NCI-H2196 treated with DMSO at 0.1 percent for 48 hours (cell line): ENCODE data around the gene MYH2.

Source experiments
- DNase-seq: peaks from one replicate; lab custom pipeline; 2025; ENCODE audit not compliant: unreplicated experiment; lab: John Stamatoyannopoulos, UW

MYH2 gene

DNA sequence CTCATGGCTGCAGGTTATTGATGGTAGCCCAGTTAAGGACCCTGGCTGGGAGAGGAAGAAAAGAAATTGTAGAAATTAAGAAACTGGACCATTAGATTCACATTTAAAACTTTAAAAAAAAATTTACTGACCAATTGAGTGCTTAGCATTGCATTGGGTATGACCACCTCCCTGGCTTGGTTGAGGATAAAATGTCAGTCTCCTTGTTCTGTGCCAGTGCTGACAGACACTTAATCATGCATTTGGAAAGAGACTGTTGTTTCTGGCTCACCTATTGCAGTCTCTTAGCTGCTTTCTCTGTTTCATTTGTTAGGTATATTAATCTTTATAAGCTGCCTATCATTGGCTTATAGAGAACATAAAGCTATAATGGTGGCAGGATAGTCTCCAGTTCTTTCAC is 32.8 kb downstream of the MYH2 start:
- DNase-seq = no peak

DNA sequence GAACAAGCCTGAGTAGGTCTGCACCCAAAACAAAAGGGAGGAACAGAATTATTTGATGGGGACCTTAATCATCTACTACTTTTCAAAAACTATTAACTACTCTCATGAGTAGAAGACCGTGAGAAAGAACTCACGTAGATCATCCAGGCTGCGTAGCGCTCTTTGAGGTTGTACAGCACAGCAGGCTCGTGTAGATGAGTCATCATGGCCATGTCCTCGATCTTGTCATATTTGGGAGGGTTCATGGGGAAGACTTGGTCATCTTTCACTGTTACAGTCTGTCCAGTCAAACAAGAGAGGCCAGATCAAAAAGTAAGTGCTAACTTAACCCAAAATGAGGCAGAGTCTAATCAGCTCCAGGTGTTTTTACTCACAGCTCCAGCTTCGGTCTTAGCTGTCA is 33.4 kb downstream of the MYH2 start:
- DNase-seq = no peak

DNA sequence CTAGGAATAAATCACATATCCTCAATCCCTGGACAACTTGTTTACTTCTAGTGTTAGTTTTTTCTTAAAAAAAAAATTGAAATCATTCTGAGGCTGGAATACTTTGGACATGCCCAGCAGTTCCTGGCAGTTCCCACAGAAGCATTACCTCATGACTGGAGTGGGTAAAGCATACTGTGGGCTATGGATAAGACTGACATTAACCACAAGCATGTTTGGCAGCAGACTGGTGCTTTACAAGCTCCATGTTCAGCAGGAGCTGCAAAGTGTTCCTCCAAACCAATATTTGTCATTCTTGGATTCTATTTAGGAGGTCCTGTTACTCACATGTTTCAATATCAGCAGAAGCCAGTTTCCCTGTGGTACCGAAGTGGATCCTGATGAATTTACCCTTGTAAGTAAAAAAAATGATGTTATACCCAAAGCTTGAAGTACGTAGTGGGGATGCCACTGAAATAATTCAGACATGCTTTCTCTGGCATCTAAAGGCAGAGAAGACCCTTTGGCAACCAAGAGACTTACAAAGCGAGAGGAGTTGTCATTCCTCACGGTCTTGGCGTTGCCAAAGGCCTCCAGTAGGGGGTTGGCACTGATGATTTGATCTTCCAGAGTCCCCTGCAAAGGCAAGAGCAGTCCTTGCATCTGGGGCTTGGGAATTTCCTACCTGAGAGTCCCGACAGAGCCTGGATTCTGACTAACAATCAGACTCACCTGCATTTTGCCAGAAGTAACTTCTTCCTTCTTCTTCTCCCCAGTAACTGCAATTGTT is 36.0 kb downstream of the MYH2 start:
- DNase-seq = no peak

DNA sequence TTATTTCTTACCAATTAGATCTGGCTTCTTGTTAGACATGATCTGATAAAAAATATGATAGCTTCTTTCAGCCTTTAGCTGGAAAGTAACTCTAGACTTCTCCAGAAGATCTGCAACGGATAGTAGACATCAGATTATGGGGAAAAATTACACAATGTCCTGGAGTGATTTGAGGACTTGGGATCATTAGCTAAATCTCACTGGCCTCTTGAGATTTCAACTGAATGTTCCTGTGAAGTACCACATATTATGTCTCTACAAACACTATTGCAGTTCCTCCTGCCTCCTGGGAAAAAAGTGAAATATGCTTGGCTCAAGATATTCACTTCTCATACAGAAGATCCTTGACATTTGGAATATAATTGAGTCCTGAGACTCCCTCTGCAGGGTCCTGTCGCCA is 36.6 kb downstream of the MYH2 start:
- DNase-seq = no peak

- DNase-seq = no peak
Observed at GRCh38 chr17:10499950-10500349, 49.5 kb downstream of the MYH2 start.

GRCh38 chr17:10492004-10492403 is 57.5 kb downstream of the MYH2 start:
- DNase-seq = no peak

- DNase-seq = no peak
Observed at GRCh38 chr17:10482252-10482651, 67.2 kb downstream of the MYH2 start.

DNA sequence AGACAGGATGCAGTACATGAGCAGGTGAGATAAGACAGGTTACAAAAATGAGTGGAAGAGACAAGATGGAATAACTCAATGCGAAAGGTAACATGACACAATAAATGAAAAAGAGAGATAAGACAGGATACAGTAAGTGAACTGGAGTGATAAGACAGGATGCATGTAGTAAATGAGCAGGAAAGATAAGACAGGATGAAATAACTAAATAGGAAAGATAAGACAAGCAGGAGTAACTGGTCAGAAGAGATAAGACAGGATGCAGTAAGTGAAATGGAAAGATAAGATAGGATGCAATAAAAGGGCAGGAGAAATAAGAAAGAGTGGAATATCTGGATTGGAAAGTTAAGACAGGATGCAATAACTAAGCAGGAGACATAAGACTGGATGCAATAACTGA is 71.8 kb downstream of the MYH2 start:
- no peak for DNase-seq

- DNase-seq = no peak
Observed at GRCh38 chr17:10474536-10474935, 74.9 kb downstream of the MYH2 start.

- no peak for DNase-seq
Observed at GRCh38 chr17:10471858-10472257, 77.6 kb downstream of the MYH2 start.
